ENCODE measurements around the gene ST6GALNAC3. TPM values are rescaled to one million over a fixed set of nuclear protein-coding genes. Genes with fewer than 3 reads are reported as not detected.

The ST6GALNAC3 gene
- polyA plus RNA-seq, 1 experiment = 0.05 TPM

- DNase-seq (ENCODE audit: low read depth) = no peak
- no peaks in the 10 kb centered on the region for H3K36me3 ChIP-seq (ENCODE audit: control insufficient read depth, insufficient read depth, low read length)
- POLR2A ChIA-PET = no interaction called here
- CTCF ChIA-PET = no interaction called here
- no peaks in the 10 kb centered on the region for H3K27me3 ChIP-seq (ENCODE audit: control insufficient read depth, insufficient read depth, low read length)
- TF ChIP-seq CTCF (IDR thresholded peaks at IDR 0.05; ENCODE audit: insufficient read depth, low read depth, low read length) = no peak
- no peak overlapping the region for H3K4me3 ChIP-seq (ENCODE audit: low read depth, low read length)
These were observed 336.0 kb downstream of the ST6GALNAC3 start for GRCh38 chr1:76410499-76410898.

DNA sequence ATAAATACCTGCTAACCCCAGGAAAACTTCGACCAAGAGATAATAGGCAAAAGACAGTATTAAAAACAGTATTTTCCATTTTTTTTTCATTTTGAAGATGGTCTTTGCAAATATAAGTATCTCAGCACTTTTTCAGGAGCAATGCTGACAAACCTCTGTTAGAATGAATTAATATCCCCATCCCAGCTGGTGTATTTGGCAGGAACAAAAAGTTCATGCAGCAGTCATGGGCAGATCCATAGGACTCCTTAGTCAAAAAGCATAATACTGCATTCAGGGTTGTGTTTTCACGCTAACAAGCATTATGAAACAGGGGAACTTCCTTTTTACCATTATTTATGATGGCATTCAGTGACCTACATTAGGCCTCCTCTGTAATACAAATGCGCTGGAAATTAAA lies 344.0 kb downstream of the ST6GALNAC3 start:
- Histone ChIP-seq H3K36me3 (ENCODE audit: control insufficient read depth, insufficient read depth, low read length) (no peaks in the 10 kb centered on the region), H3K4me3 (ENCODE audit: low read depth, low read length) (no peak overlapping the region), H3K27me3 (ENCODE audit: control insufficient read depth, insufficient read depth, low read length) (no peaks in the 10 kb centered on the region)
- DNase-seq (ENCODE audit: low read depth) = no peak
- POLR2A ChIA-PET = no interaction called here
- no peak for TF ChIP-seq CTCF (IDR thresholded peaks at IDR 0.05; ENCODE audit: insufficient read depth, low read depth, low read length)
- CTCF ChIA-PET = no interaction called here

DNA sequence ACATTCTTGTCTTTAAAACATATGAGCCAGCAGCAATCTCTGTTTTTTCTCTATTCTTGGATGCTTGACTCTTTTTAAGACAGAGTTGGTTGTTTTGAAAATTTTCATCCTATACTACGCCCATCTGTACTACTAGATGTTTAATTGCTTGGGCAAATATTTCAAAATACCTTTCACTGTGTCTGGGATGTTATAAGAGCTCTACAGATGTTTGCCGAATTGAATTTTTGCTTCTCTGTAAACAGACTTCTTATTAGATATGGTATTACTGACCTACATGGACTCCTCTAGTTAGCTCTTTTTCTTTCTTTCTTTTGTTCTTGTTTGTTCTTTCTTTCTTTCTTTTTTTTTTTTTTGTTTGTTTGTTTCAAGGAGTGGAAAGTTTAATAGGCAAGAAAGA lies 345.1 kb downstream of the ST6GALNAC3 start:
- DNase-seq (ENCODE audit: low read depth) = no peak
- POLR2A ChIA-PET = no interaction called here
- TF ChIP-seq CTCF (IDR thresholded peaks at IDR 0.05; ENCODE audit: insufficient read depth, low read depth, low read length) = no peak
- Histone ChIP-seq H3K36me3 (ENCODE audit: control insufficient read depth, insufficient read depth, low read length) (no peaks in the 10 kb centered on the region), H3K27me3 (ENCODE audit: control insufficient read depth, insufficient read depth, low read length) (no peaks in the 10 kb centered on the region), H3K4me3 (ENCODE audit: low read depth, low read length) (no peak overlapping the region)
- CTCF ChIA-PET = no interaction called here

- Histone ChIP-seq H3K27me3 (ENCODE audit: control insufficient read depth, insufficient read depth, low read length) (no peaks in the 10 kb centered on the region), H3K4me3 (ENCODE audit: low read depth, low read length) (no peak overlapping the region), H3K36me3 (ENCODE audit: control insufficient read depth, insufficient read depth, low read length) (no peaks in the 10 kb centered on the region)
- no peak for DNase-seq (ENCODE audit: low read depth)
- no peak for TF ChIP-seq CTCF (IDR thresholded peaks at IDR 0.05; ENCODE audit: insufficient read depth, low read depth, low read length)
- CTCF ChIA-PET = no interaction called here
- POLR2A ChIA-PET = no interaction called here
These were observed 350.9 kb downstream of the ST6GALNAC3 start for GRCh38 chr1:76425201-76426145.

GRCh38 chr1:76426606-76427005 lies 352.1 kb downstream of the ST6GALNAC3 start:
- H3K4me3 ChIP-seq (ENCODE audit: low read depth, low read length) = no peak overlapping the region
- no peaks in the 10 kb centered on the region for H3K27me3 ChIP-seq (ENCODE audit: control insufficient read depth, insufficient read depth, low read length)
- ChIA-PET POLR2A (no interaction called here), CTCF (no interaction called here)
- DNase-seq (ENCODE audit: low read depth) = no peak
- no peaks in the 10 kb centered on the region for H3K36me3 ChIP-seq (ENCODE audit: control insufficient read depth, insufficient read depth, low read length)
- no peak for TF ChIP-seq CTCF (IDR thresholded peaks at IDR 0.05; ENCODE audit: insufficient read depth, low read depth, low read length)
